Activated T-cell treated with anti-CD3 and anti-CD28 coated beads for 48 hours (primary cell): ENCODE measurements around the gene PLD5.
"Not testable (repeated sequence)": the region's sequence is repeated elsewhere in the genome, so short reads cannot be mapped to it uniquely, and the experiment has no call there.

Experiments used
- DNase-seq: peaks from one replicate; pipeline ENCODE4 v3.0.0-alpha.2; 2020; ENCODE audit warnings: low read depth

The PLD5 gene

GRCh38 chr1:242477944-242478343 is 46.6 kb downstream of the PLD5 start:
- DNase-seq, result no peak

- no peak for DNase-seq
These were observed 53.7 kb downstream of the PLD5 start for GRCh38 chr1:242470774-242471173.

- no peak for DNase-seq
These were observed 55.7 kb downstream of the PLD5 start for GRCh38 chr1:242468784-242469183.

GRCh38 chr1:242467556-242468145 is 56.8 kb downstream of the PLD5 start:
- DNase-seq, result no peak

- DNase-seq, result no peak
These were observed 61.6 kb downstream of the PLD5 start for GRCh38 chr1:242462867-242463266.

GRCh38 chr1:242459740-242460139 is 64.8 kb downstream of the PLD5 start:
- DNase-seq, result not testable (repeated sequence)

- no peak for DNase-seq
These were observed 67.7 kb downstream of the PLD5 start for GRCh38 chr1:242456726-242457269.

GRCh38 chr1:242455052-242455361 is 69.5 kb downstream of the PLD5 start:
- DNase-seq, result no peak

- no peak for DNase-seq
These were observed 70.0 kb downstream of the PLD5 start for GRCh38 chr1:242454262-242455051.

- no peak for DNase-seq
These were observed 71.9 kb downstream of the PLD5 start for GRCh38 chr1:242452573-242452972.

- no peak for DNase-seq
These were observed 74.8 kb downstream of the PLD5 start for GRCh38 chr1:242449661-242450060.

GRCh38 chr1:242448910-242449645 is 75.4 kb downstream of the PLD5 start:
- no peak for DNase-seq

GRCh38 chr1:242447689-242448088 is 76.8 kb downstream of the PLD5 start:
- DNase-seq, result no peak

GRCh38 chr1:242440757-242441156 is 83.7 kb downstream of the PLD5 start:
- no peak for DNase-seq

- DNase-seq, result no peak
These were observed 89.3 kb downstream of the PLD5 start for GRCh38 chr1:242435200-242435599.

GRCh38 chr1:242432491-242433095 is 91.9 kb downstream of the PLD5 start:
- DNase-seq, result no peak

GRCh38 chr1:242431786-242432185 is 92.7 kb downstream of the PLD5 start:
- no peak for DNase-seq

- no peak for DNase-seq
These were observed 93.5 kb downstream of the PLD5 start for GRCh38 chr1:242430956-242431355.

- no peak for DNase-seq
These were observed 95.9 kb downstream of the PLD5 start for GRCh38 chr1:242428399-242429190.

- DNase-seq, result no peak
These were observed 97.0 kb downstream of the PLD5 start for GRCh38 chr1:242427519-242427918.

GRCh38 chr1:242426271-242426905 is 98.1 kb downstream of the PLD5 start:
- DNase-seq, result no peak
